T-helper 1 cell (primary cell): Measurements from ENCODE around the gene LIN7A.

Experiments used
- DNase-seq, 5 donors: peaks; one replicate each; pipeline ENCODE4 v3.0.0-alpha.2; 2012 to 2020
- total RNA-seq, 4 donors: gene quantifications; one replicate each; lab custom pipeline; 2026; lab: John Stamatoyannopoulos, UW

The LIN7A gene
- 0 to 0.08 (median 0) reads per million in 4 donors for total RNA-seq

GRCh38 chr12:80937391-80938238 is at the start of gene LIN7A:
TSS of gene LIN7A (minus strand) at chr12:80937934. CDS start at chr12:80937722, 212 bp downstream.
- DNase-seq, result no peak

- DNase-seq, result no peak
These were observed 48.5 kb upstream of the LIN7A start for GRCh38 chr12:80986224-80986623.

GRCh38 chr12:80979816-80980215 is 42.1 kb upstream of the LIN7A start:
- DNase-seq, result no peak

- no peak for DNase-seq
These were observed 41.5 kb upstream of the LIN7A start for GRCh38 chr12:80979251-80979650.

- no peak for DNase-seq
These were observed 39.6 kb upstream of the LIN7A start for GRCh38 chr12:80977346-80977745.

- no peak for DNase-seq
These were observed 30.6 kb upstream of the LIN7A start for GRCh38 chr12:80968326-80968725.

- DNase-seq, result no peak
These were observed 29.8 kb upstream of the LIN7A start for GRCh38 chr12:80967565-80967964.

- DNase-seq, result no peak
These were observed 28.3 kb upstream of the LIN7A start for GRCh38 chr12:80966001-80966400.

GRCh38 chr12:80958162-80958561 is 20.4 kb upstream of the LIN7A start:
- no peak for DNase-seq

GRCh38 chr12:80954857-80955520 is 17.3 kb upstream of the LIN7A start:
- no peak for DNase-seq

- no peak for DNase-seq
These were observed 14.7 kb upstream of the LIN7A start for GRCh38 chr12:80952443-80952842.

- no peak for DNase-seq
These were observed 8.9 kb upstream of the LIN7A start for GRCh38 chr12:80946591-80946990.

- no peak for DNase-seq
These were observed 5.6 kb upstream of the LIN7A start for GRCh38 chr12:80943338-80943737.

GRCh38 chr12:80941916-80942315 is 4.2 kb upstream of the LIN7A start:
- no peak for DNase-seq

- no peak for DNase-seq
These were observed 1.7 kb upstream of the LIN7A start for GRCh38 chr12:80939231-80939950.

- DNase-seq, result no peak
These were observed 663 bp upstream of the LIN7A start for GRCh38 chr12:80938397-80938796.

GRCh38 chr12:80936642-80937390 is 918 bp downstream of the LIN7A start:
- DNase-seq, result peak in 1 of 5 donors; percentile 1

GRCh38 chr12:80936353-80936641 is 1.4 kb downstream of the LIN7A start:
- DNase-seq, result no peak

GRCh38 chr12:80935111-80935510 is 2.6 kb downstream of the LIN7A start:
- no peak for DNase-seq

- no peak for DNase-seq
These were observed 11.8 kb downstream of the LIN7A start for GRCh38 chr12:80925983-80926382.

- no peak for DNase-seq
These were observed 12.5 kb downstream of the LIN7A start for GRCh38 chr12:80925237-80925636.

GRCh38 chr12:80924437-80924836 is 13.3 kb downstream of the LIN7A start:
- DNase-seq, result no peak

- DNase-seq, result no peak
These were observed 17.7 kb downstream of the LIN7A start for GRCh38 chr12:80920006-80920405.
